Tibial nerve (tissue), 3 donors: ENCODE results near the gene ADCY4.

Experiments
- CTCF ChIP-seq, 5 experiments: fragments of 200-600 bp in 3 of 5; fragments of 450-650 bp in 2 of 5; sonication (generic) in 3 of 5; IDR thresholded peaks; one replicate each; pipeline ENCODE4 v1.5.1; 2016 to 2019; ENCODE audit warnings: antibody characterized with exemption in 5 of 5, mild to moderate bottlenecking in 3 of 5, moderate library complexity in 2 of 5
- POLR2A ChIP-seq, 2 donors: fragments of 450-650 bp; IDR thresholded peaks; one replicate each; pipeline ENCODE4 v1.6.1; 2017; ENCODE audit warnings: antibody characterized with exemption in 2 of 2, mild to moderate bottlenecking in 2 of 2, moderate library complexity in 2 of 2

- TF ChIP-seq CTCF (IDR thresholded peaks at IDR 0.05) = no peak
- TF ChIP-seq POLR2A (IDR thresholded peaks at IDR 0.05) = no peak
Measured at GRCh38 chr14:24342889-24343288, 8.0 kb upstream of the ADCY4 start.
